Stimulated activated CD8-positive, alpha-beta memory T cell treated with anti-CD3 and anti-CD28 coated beads, Interleukin-12 subunit alpha, Interleukin-12 subunit beta, amount 100 ng/mL, for 4 hours (primary cell): ENCODE measurements around the gene PTPRN2.

ENCODE experiments used
- DNase-seq: peaks from one replicate; pipeline ENCODE4 v3.0.0-alpha.2; 2020; ENCODE audit warnings: low read depth

PTPRN2 gene

DNA sequence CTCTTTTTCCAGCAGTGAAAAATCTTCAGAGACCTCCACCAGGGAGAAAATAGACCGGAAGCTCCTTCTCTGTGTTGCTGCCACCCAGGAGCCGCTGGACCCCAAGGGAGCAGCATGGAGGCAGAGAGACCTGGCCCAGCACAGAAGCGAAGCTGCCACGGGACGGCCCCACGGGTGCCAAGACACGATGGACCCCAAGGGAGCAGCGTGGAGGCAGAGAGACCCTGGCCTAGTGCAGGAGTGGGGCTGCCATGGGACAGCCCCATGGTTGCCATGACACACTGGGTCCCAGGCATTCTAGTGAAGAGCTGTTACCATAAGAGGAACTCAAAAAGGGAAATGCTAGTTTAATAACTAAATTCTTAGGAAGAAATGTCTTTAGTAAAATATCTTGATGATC lies 186.3 kb downstream of the PTPRN2 start:
- no peak for DNase-seq

DNA sequence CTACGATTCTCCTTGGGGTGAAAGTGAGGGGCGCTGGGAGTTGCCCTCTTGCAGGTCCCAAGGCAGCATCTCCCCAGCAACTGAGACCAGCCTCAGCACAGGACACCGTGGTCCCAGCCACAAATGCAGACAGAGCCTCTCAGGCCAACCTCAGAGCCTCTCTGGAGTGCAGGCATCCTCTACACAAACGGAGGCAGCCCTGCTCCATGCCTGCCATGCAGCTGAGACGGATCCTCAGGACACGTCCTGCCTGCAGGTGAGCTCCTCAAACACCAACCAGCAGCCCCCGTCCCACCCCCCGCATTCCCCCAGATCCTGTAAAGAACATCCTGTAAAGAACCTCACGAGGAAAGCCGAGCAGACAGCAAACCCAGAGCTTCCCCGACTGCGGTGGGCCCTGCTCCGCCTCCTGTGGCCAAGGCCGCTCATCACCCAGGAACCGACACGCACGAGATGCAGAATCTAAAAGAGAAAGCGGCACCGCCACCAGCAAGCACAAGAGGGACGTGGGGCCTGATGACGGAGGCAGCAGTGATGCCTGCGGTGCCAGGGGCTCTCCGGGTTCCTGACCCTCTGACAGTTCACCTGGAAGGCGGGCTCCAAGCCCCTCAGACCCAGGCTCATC lies 186.9 kb downstream of the PTPRN2 start:
- no peak for DNase-seq

DNA sequence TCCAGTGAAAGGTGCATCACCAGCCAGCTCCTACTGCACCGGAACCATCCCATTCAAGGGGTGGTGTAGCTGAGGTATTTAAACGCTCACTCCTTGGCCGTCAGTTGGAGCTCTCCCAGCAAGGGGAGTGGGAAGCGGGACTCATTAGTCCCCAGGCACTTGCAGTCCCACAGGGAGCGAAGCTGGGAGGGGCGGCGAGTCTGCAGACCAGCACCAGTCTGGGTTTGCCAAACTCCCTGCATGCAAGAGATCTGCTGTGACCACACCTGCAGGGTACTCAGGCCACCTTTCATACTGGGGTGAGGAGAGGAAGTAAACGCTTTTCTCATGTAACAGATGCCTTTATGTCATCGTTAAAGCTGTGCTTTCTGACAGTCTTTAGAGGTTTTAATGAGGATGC lies 187.9 kb downstream of the PTPRN2 start:
- no peak for DNase-seq

DNA sequence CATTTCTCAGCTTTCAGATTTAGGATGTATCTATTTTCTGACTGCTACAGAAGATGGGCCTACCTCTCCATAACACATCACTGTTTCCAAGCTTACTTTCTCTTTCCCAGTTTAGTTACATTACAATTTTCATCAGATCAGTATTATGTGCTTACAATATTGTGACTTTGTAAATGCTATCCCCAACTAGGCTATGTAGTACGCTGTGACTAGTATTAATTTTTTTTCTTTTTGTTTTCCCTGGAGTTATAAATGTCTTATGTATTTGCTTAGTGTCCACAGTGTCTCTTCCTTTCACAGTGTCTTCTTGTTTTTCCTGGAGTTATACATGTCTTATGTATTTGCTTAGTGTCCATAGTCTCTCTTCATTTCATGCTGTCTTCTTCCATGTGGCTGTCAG lies 188.9 kb downstream of the PTPRN2 start:
- DNase-seq: no peak

DNA sequence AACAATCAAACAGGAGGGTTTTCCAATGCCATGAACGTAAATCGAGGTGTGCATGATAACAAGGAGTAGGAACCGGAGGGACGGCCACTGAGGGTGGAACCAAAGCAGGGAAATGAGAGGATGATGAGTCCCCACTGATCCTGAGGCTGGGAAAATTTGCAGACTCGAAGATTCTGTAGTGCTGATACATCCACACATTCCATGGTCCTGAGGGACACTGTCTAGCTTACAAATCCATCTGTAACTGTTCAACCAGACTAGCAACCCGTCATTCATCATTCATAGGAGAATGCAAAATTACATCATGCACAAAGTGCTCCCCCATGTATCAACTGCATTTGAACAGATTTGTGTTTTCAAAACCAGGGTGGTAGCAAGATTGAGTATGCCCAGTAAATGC lies 189.7 kb downstream of the PTPRN2 start:
- no peak for DNase-seq

DNA sequence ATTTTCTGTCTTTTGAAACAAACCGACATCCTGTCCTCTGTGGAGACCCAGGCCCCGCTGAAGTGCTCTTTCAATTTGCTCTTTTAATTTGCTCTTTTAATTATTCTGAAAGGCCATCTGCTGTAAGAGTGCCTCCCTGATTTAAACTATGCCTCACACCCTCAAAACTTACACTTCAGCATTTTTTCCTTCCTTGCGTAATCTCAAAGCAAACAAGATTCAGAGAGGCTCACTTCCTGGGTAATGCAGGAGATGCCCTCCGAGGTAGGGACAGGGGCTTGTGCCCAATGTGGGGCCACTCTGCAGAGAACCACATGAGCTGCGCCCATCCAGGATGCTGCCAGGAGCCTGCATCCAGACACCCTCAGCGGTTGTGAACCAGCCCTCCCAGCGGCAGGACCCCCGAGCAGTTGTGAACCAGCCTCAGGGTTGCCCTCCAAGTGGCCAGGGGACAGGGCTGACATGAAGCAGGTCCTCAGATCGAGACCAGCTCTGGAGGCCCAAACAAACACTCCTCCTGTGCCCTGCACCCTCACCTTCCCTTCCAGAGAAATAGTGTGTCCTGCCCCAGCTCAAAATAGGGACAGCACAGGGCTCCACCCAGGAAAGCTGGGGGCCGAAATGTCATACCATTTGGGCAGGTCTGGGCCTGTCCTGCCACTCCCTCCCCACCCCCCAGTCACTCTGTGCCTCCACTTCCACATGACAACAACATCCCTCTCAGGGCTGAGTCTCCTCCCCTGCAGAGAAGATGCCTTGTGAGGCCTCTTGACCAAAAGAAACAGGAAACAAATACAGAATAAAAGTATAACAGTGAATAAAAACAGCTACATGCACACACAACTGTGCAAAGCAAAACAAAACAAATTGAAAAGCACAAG lies 190.4 kb downstream of the PTPRN2 start:
- no peak for DNase-seq

DNA sequence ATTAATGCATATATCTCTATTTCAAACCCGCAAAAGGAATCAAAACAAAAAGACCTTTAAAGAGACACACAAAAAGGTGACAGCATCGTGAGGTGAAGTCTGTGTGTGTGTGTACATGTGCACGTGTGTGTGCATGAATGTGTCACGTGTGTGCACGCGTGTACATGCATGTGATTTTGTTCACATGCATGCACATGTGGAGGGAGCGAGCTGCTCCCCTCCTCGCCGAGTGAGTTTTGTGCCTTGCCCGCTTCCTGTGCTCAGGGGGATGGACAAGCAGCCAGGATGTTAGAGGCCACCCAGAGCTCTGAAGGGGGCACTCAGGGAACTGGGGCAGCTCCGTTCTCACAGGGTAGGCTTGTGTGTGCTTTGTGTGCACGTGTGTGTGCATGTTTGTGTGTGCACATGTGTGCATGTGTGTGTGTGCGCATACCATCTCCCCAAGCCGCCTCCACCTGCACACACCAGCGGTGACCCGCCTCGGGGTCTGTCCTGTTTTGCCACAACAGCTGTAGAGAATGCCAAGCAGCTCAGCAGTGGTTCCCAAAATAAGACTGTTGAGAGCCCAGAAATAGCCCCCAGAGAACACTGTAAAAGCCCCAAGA lies 191.2 kb downstream of the PTPRN2 start:
- no peak for DNase-seq

DNA sequence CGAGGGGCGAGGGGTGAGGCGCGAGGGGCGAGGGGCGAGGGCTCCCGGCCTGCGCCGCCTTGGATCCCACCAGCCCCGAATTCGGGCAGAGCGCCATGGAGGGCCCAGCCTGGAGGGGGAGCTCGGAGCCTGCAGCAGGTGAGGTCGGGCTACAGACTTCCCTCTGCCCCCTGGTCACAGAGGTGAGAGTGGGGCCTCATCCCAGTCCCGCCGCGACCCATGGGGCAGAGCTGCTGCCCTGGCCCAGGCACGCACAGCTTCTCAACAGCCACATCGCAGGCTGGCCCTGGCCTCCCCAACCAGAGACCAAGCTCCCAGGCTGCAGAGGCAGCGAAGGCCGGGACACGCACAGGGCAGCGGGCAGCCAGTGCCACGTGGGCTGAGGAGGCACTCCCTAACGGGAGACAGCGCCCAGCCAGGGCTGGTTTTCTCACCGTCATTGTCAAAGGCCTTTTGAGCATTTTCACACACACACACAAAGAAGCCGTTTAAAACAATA lies 191.8 kb downstream of the PTPRN2 start:
- no peak for DNase-seq

DNA sequence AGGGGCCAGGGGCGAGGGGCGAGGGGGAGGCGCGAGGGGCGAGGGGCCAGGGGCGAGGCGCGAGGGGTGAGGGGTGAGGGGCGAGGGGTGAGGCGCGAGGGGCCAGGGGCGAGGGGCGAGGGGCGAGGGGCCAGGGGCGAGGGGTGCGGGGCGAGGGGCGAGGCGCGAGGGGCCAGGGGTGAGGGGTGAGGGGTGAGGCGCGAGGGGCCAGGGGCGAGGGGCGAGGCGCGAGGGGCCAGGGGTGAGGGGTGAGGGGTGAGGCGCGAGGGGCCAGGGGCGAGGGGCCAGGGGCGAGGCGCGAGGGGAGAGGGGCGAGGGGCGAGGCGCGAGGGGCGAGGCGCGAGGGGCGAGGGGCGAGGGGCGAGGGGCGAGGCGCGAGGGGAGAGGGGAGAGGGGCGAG lies 192.3 kb downstream of the PTPRN2 start:
- no peak for DNase-seq

DNA sequence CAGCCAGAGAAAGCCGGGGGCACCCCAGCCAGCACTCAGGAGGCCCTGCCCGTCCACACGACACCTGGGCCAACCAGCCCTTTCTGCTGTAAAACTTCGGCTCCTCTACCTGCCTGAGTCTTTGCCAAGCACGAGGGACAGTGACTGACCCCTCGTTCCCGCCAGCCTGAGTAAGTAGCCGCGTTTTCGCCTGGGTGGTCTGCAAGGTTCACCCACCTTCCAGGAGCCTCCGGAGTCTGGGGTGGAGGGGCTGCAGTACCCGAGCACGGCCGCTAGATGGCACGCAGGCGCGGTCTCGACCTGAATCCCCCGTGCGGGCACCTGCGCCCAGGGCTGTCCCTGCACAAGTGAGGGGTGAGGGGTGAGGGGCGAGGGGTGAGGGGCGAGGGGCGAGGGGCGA lies 192.7 kb downstream of the PTPRN2 start:
- no peak for DNase-seq

DNA sequence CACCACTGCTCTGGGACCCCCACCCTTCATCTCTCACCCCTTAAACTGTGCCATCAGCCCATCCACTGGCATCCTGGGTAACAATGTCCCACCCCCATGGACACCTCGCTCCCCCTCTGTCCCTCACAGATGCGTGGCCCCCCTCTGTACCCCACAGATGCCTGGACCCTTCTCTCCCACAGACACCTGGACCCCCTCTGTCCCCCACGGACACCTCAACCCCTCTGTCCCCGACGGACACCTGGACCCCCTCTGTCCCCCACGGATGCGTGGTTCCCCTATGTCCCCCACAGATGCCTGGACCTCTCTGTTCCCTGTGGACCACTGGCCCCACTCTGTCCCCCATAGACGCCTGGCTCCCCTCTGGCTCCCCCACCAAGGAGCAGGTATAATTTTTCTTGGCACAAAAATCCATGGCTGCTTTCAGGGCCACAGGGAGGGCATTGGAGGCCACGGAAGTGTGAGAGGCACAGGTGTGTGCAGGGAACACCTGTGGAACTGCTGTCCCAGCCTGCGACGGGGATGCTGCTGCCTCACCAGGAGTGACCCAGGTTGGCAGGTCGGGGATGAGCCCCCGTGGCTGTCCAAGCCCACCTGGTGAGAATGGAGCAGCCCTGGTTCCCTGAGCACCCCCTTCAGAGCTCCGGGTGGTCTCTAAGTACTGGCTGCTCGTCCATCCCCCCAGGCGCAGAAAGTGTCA lies 193.5 kb downstream of the PTPRN2 start:
- no peak for DNase-seq

DNA sequence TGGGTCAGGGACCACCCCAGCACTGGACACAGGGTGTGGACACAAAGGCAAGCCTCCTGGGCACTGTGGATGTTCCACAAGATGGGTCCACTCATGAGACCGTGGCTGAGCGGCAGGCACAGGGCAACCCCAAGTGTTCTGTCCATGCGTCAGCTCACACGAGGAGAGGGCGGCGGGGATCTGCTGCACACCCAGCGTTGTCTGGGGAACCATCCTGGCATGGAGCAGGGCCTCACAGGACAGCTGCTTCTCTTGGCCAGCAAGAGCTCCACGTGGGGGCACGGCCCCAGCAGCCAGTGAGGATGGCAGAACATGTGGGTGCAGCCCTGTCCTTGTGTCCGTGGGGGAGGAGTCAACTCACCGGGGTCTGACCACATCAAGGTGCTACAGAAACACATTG lies 195.4 kb downstream of the PTPRN2 start:
- no peak for DNase-seq

DNA sequence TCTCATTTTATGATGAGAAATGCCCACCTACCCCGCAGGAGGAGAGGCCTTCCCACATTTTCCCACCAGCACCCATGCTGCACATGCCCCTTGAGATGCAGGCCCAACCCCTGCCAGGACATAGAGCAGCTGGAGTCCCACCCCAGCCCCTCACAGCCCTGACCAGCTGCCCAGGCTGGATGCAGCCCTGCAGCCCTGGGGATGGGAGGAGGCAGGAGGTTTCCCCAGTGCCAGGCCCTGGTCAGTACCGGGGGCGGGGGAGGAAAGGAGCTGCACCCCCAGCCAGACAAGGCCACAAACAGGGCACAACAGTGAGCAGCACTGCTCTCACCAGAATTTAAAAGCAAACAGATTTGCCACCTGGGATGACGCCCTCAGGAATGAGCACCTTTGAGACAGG lies 196.1 kb downstream of the PTPRN2 start:
- DNase-seq: no peak

DNA sequence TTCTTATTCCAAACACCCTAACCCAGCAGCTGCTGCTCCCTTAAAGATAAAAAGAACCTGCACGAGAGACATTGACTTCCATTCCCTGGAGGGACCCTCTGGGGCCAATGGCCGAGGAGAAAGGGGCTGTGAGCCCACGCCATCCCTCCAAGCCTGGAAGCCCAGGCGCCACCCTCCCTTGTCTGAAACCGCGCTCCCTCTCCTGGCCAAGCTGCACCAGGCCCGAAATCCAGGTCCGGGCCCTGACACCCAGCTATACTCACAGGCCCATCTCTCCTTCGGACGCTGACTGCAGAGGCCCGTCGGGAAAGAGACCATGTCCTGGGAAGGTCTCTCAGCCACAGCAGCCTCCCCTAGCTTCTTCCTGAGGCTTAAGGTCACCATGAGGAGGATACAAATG lies 196.5 kb downstream of the PTPRN2 start:
- no peak for DNase-seq

DNA sequence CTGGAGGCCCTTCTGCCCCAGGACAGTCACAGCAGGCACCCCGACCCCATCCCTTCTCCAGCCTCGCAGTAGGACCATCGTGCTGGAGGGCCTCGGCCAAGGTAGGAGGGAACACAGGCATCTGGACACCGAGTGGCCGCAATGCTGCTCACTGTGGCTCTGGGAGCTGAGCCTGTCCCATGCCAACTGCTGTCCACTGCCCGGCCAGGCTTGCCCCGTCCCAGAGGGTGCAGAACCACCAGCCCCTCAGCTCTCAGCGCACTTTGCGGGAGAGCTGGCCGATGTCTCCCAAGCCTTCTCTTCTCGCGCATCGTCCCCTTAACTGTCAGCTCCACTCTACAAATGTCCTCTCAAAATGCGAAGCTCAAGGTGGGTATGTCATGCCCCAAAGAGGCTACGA lies 197.2 kb downstream of the PTPRN2 start:
- DNase-seq: no peak

DNA sequence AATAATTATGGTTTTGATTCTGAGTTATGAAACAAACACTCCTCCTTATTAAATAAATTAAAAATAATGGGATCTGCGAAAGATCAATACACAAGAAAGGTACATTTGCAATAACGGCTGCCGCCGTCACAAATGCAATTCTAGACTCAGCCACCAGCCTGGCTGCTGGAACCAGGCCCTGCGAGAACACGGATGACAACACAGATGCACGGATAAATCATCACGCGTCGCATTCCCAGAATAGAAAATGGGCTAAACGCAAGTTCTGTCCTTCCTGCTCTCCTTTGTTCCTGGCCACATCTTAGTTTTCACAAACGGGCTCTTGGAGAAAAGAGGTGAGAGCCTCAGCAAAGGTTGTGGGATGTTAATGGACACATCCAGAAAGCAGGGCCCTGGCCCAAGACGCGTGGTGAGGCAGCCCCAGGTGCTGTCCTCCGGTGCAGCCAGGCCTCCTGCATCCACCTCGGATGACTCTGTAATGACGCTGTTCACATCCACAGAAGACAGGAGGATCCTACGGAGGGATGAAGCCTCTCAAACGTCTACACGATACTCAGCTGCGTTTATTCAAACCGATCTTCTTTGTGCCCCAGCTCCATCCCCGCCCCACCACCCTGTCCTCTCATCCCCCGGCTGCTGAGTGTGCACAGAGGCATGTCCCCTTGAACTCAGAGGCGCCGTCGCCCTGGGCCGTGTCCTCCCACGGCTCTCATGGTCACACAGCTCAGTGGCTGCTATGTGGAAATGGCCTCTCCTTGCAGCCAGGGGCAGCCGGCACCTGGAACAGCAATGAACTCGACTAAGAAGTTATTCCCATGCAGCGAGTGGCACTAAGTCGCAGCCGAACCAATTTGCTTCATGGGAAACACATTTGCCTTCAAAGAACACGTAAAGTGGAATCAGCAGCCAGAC lies 197.9 kb downstream of the PTPRN2 start:
- no peak for DNase-seq

DNA sequence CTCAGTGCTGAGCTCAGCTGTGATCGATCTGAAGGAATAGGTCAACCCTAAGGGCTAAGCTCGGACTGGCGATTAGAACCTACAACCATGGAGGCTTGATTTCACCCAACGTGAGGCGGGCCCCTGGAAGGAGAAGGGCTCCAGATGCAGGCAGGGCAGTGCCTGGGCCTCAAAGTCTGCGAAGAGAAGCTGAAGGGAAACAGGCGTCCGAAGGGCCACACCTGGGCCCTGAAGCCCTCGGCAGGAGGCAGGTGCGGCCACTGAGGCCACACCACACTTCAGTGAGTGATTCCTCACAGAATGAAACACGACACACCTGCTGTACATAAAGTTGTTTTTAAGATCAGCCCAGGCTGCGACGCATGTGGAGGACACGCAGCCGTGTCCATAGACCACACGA lies 198.7 kb downstream of the PTPRN2 start:
- no peak for DNase-seq

DNA sequence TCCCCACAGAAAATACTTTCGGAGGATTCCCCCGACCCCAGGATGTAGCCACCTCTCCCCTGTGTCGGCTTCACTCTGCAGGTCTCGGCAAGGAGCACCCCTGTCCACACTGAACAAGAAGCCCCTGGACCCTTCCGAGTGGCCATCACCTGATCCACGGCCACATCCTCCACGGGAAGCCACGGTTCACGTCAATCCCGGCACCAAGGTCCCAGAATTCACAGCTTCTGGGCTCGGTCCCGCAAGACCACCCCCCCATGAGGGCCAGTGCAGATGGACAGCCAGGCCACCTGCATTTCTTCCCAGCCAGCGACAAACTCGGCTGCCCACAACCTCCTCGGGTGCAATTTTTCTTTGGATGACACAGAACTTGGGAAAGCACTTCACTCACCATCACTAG lies 199.6 kb downstream of the PTPRN2 start:
- DNase-seq: no peak

DNA sequence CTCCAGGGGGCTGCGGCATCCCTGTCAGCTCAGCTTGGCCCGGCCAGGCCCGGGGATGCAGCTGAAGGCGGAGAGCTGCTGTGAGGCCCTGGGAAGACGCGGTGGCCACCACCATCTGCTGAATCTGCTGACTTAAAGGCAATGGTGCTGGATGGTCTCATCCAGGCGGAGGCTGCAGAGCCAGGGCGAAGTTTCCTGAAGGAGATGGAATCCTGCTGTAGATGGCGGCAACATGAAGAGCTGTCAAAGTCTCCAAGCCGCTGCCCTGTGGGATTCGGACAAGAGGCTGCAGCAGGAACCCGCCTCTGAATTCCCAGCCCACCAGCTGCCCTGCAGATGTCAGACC lies 200.1 kb downstream of the PTPRN2 start:
- DNase-seq: no peak

DNA sequence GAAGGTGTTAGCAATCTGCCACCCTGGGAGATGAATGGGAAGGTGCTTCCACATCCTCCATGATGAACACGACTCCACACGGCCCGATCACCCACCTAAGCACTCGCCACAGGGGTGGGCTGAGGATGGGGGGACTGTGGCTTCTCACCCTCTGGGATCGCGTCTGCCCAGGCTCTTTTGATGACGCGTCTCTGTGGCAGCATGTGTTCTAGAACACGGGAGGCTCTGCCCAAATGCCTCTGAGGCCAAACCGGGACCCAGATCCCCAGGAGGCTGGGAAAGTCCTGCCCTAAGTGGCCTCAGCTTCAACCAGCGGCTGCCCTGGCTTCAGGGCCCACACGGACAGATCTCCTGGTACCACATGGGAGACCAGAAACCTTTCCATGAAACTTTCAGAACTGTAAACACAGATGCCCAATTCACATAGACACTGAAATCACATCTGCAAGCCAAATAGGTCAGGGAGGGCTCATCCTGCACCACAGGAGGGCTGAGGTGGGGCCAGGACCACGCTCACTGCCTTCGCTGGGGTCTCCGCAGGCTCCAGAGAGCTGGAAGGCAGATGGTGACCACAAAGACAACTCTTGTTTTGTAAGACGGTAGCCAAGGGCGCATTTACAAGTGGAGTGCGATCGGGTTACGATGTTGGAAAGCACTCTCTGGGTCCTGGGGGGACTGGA lies 200.6 kb downstream of the PTPRN2 start:
- no peak for DNase-seq

DNA sequence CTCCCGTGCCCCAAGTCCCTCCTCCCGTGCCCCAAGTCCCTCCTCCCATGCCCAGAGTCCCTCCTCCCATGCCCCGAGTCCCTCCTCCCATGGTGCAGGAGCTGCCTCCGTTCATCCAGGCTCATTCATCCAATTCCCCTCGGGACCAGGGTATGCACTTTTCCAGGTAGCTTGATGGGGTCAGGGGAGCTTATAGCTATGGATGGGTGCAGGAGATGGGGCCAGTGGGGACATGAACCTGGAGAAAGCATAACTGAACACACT lies 201.3 kb downstream of the PTPRN2 start:
- no peak for DNase-seq
